WERI-Rb-1 (cell line): Measurements from ENCODE around the gene LIPE.

Source experiments
- DNase-seq: peaks from one replicate; pipeline ENCODE4 v3.0.0-alpha.2; 2020
- H3K27ac ChIP-seq: fragments of 250-450 bp; sonication (Bioruptor Pico); 2 replicates; pipeline ENCODE4 v1.5.1; 2020; ENCODE audit warnings: mild to moderate bottlenecking, moderate library complexity
- H3K27me3 ChIP-seq: fragments of 250-450 bp; sonication (Bioruptor Pico); 2 replicates; pipeline ENCODE4 v1.5.1; 2021; ENCODE audit warnings: mild to moderate bottlenecking, low read depth, moderate library complexity; ENCODE audit not compliant: insufficient read depth, severe bottlenecking
- H3K36me3 ChIP-seq: fragments of 250-450 bp; sonication (Bioruptor Pico); 2 replicates; pipeline ENCODE4 v1.5.1; 2020; ENCODE audit warnings: mild to moderate bottlenecking, moderate library complexity
- H3K4me3 ChIP-seq: 2 replicates; pipeline ENCODE4 v1.5.1; 2011; ENCODE audit warnings: low read depth, mild to moderate bottlenecking, control low read depth, low read length
- H3K9me3 ChIP-seq: fragments of 250-450 bp; sonication (Bioruptor Pico); 2 replicates; pipeline ENCODE4 v1.5.1; 2021; ENCODE audit warnings: mild to moderate bottlenecking, moderate library complexity; ENCODE audit not compliant: severe bottlenecking
- CTCF ChIP-seq: IDR thresholded peaks from 2 replicates; pipeline ENCODE4 v1.5.1; 2011; ENCODE audit warnings: low read depth, mild to moderate bottlenecking, control low read depth, inconsistent platforms, low read length

Gene LIPE

GRCh38 chr19:42386974-42387707 lies 40.0 kb downstream of the LIPE start:
- no peaks in the 10 kb centered on the region for H3K27me3 ChIP-seq
- peak; percentile 66 for TF ChIP-seq CTCF
- peak; percentile 89 for DNase-seq
- no peaks in the 10 kb centered on the region for H3K9me3 ChIP-seq
- no peaks in the 10 kb centered on the region for H3K36me3 ChIP-seq
- H3K27ac ChIP-seq, result peak overlapping the region; percentile 84
- peak overlapping the region; percentile 71 for H3K4me3 ChIP-seq

GRCh38 chr19:42380155-42380554 lies 47.0 kb downstream of the LIPE start:
- no peak overlapping the region for H3K4me3 ChIP-seq
- TF ChIP-seq CTCF, result no peak
- H3K9me3 ChIP-seq, result no peaks in the 10 kb centered on the region
- DNase-seq, result no peak
- H3K27me3 ChIP-seq, result no peaks in the 10 kb centered on the region
- no peaks in the 10 kb centered on the region; the same call in 1 of the 2 replicates for H3K36me3 ChIP-seq
- H3K27ac ChIP-seq, result no peak overlapping the region

GRCh38 chr19:42378225-42379215 lies 48.7 kb downstream of the LIPE start:
- no peak for TF ChIP-seq CTCF
- no peak overlapping the region for H3K27ac ChIP-seq
- no peak for DNase-seq
- H3K4me3 ChIP-seq, result no peak overlapping the region
- no peaks in the 10 kb centered on the region for H3K27me3 ChIP-seq
- H3K36me3 ChIP-seq, result peaks cover 4% of the 10 kb centered on the region; the same call in 1 of the 2 replicates
- no peaks in the 10 kb centered on the region for H3K9me3 ChIP-seq

- TF ChIP-seq CTCF, result no peak
- H3K9me3 ChIP-seq, result no peaks in the 10 kb centered on the region
- H3K36me3 ChIP-seq, result peaks cover 8% of the 10 kb centered on the region; the same call in 1 of the 2 replicates
- DNase-seq, result no peak
- no peak overlapping the region for H3K4me3 ChIP-seq
- H3K27ac ChIP-seq, result no peak overlapping the region
- H3K27me3 ChIP-seq, result no peaks in the 10 kb centered on the region
Observed at GRCh38 chr19:42376177-42376555, 51.0 kb downstream of the LIPE start.

- no peak for TF ChIP-seq CTCF
Observed at GRCh38 chr19:42375415-42376176, 51.6 kb downstream of the LIPE start.

More at GRCh38 chr19:42375415-42376176, 51.6 kb downstream of the LIPE start:
- Histone ChIP-seq H3K27ac (no peak overlapping the region), H3K27me3 (no peaks in the 10 kb centered on the region), H3K36me3 (peaks cover 9% of the 10 kb centered on the region; the same call in 1 of the 2 replicates), H3K4me3 (no peak overlapping the region), H3K9me3 (no peaks in the 10 kb centered on the region)
- DNase-seq, result no peak
